ENCODE measurements around the gene CFAP69. TPM values are rescaled to one million over a fixed set of nuclear protein-coding genes. Genes with fewer than 3 reads are reported as not detected.

The CFAP69 gene
- total and polyA plus RNA-seq, 10 of the 15 experiments (the other 5 are each of a cell fraction or from before 2014, with no cell fraction given): 0.11 to 3.1 (median 0.48) TPM; not detected in 1

GRCh38 chr7:90347759-90348158 is 102.8 kb downstream of the CFAP69 start (continued):
- TF ChIP-seq MLLT1 (IDR thresholded peaks at IDR 0.05): no peak
- TF ChIP-seq ETV6 (conservative IDR thresholded peaks at IDR 0.05 in 1 of 2, IDR thresholded peaks at IDR 0.05 in 1 of 2; ENCODE audit: borderline replicate concordance in 1 of 2, low read depth in 1 of 2): no peak
- TF ChIP-seq CEBPB (IDR thresholded peaks at IDR 0.05; ENCODE audit: borderline replicate concordance in 1 of 2, low read depth in 2 of 2, low read length in 2 of 2): no peak
- TF ChIP-seq PML (IDR thresholded peaks at IDR 0.05; ENCODE audit: low read length): no peak
- TF ChIP-seq NKRF (conservative IDR thresholded peaks at IDR 0.05): no peak

- H2AFZ ChIP-seq (ENCODE audit: control insufficient read depth, low read depth, low read length): no peak overlapping the region
- 96% methylated on average over 4 of the region's 4 CpGs for WGBS (ENCODE audit: insufficient coverage, insufficient replicate concordance, low lambda C conversion rate, missing lambda C conversion rate)
- H3K27ac ChIP-seq (ENCODE audit: control insufficient read depth, insufficient read depth): no peak overlapping the region
- no peak overlapping the region for H3K4me3 ChIP-seq
- no TSS peak for BruUV-seq (replicated peaks)
- FAIRE-seq: no peak
- no peak overlapping the region for H3K9ac ChIP-seq (ENCODE audit: control insufficient read depth, insufficient read depth, low read length)
- ChIA-PET POLR2A (no interaction called here), SMC1A (ENCODE audit: uncharacterized antibody, unreplicated experiment) (interaction anchor here (1.5 kb wide), 1 partner anchor 62 kb away, joined by 4 read pairs; no protein-coding TSS in a partner anchor), CTCF (no interaction called here), RAD21 (ENCODE audit: unreplicated experiment) (no interaction called here)
- H3K9me3 ChIP-seq (replicated peaks; ENCODE audit: control insufficient read depth, insufficient read depth, low read length): no peaks in the 10 kb centered on the region; the same call in 2 of the 3 replicates
- intact Hi-C loops (cut with micrococcal nuclease; ENCODE audit: unreplicated experiment) (no loop called here), in situ Hi-C loops (cut with MboI) (loop anchor here (5.0 kb wide), 1 partner anchor 53 kb away; the partner anchor contains the start of gene CLDN12)
- peaks cover 29% of the 10 kb centered on the region for H3K79me2 ChIP-seq (ENCODE audit: control insufficient read depth, insufficient read depth, low read length)
- H4K20me1 ChIP-seq (ENCODE audit: control insufficient read depth, insufficient read depth): no peaks in the 10 kb centered on the region
- no peak for DNase-seq (ENCODE audit: low read depth, low spot score)
- H3K4me1 ChIP-seq (ENCODE audit: control insufficient read depth, insufficient read depth, low read length): peaks cover 6% of the 10 kb centered on the region; the same call in 1 of the 2 replicates
- no peak overlapping the region for H3K4me2 ChIP-seq (ENCODE audit: control insufficient read depth, insufficient read depth)
- peaks cover 0 to 4% of the 10 kb centered on the region in 2 experiments; a peak in 1 of 4 replicates for H3K36me3 ChIP-seq (ENCODE audit: control insufficient read depth in 2 of 2, insufficient read depth in 2 of 2, low read length in 1 of 2)
- no peak for ATAC-seq
- no peaks in the 10 kb centered on the region for H3K27me3 ChIP-seq (replicated peaks in 1 of 2; ENCODE audit: control insufficient read depth in 2 of 2, insufficient read depth in 2 of 2, low read length in 1 of 2)
- TF ChIP-seq BCL11A (IDR thresholded peaks at IDR 0.05; ENCODE audit: low read depth, low read length) (no peak), TCF7 (IDR thresholded peaks at IDR 0.05; ENCODE audit: borderline replicate concordance) (no peak), TCF3 (IDR thresholded peaks at IDR 0.05; ENCODE audit: borderline replicate concordance, insufficient read depth, low read depth, low read length) (no peak), RAD21 (IDR thresholded peaks at IDR 0.05; ENCODE audit: insufficient read depth, low read depth, low read length) (no peak), ZNF592 (IDR thresholded peaks at IDR 0.05) (no peak), ZSCAN29 (IDR thresholded peaks at IDR 0.05) (no peak), HCFC1 (IDR thresholded peaks at IDR 0.05; ENCODE audit: low read length) (no peak)
Observed at GRCh38 chr7:90349305-90349704, 104.3 kb downstream of the CFAP69 start.

Data from GM12878 (cell line).